C4-2B (cell line): ENCODE measurements around the gene TEKTIP1.

ENCODE experiments used
- ZFX ChIP-seq: fragments of 450-650 bp; IDR thresholded peaks from 2 replicates; pipeline ENCODE4 v1.6.1; 2017
- TF ChIP-seq, protein P1 (sequence below): fragments of 450-650 bp; conservative IDR thresholded peaks from 2 replicates; pipeline ENCODE4 v1.5.1; 2017; ENCODE audit warnings: mild to moderate bottlenecking

DNA sequence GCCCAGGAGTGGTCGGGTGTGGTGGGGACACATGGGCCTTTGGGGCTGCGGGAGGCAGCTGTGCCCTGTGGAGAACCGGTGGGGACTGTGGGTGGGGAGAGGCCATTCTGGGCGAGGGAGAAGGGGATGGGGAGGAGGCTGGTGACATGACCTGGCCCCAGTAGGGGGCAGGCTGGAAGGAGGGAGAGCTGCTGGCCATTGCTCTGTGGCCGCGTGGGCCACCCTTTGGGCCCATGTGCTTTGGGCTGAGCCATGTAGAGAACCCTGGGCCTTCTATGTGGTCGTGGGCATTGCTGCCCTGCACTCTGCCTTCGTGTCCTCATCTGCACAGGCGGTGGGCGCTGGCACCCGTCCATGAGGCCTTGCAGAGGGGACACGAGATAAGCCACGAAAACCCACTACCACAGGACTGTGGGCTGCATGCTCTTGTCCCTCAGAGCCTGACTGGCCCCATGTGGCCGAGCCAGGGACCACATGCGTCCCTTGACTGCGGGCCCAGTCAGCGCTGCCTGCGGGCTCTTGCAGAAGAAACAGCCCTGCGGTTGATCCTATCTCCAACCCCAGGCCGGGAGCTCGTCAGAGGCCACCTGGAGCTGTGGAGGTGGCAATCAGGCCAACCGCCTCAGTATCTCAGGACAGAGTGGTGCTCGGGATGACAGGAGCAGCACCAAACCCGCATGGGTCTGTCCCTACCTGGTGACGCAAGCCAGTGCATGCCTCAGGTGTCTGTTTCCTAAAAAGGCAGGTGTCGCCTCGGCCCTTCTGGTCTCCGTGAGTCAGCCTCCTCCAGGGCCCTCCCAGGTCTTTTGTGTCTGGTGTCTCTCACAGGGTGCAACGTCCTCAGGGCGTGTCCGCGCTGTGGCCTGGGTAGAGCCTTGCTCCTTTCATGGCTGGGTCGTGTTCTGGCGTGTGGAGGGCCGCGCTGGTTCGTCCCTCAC lies 18.5 kb upstream of the TEKTIP1 start:
- TF ChIP-seq, protein P1, sequence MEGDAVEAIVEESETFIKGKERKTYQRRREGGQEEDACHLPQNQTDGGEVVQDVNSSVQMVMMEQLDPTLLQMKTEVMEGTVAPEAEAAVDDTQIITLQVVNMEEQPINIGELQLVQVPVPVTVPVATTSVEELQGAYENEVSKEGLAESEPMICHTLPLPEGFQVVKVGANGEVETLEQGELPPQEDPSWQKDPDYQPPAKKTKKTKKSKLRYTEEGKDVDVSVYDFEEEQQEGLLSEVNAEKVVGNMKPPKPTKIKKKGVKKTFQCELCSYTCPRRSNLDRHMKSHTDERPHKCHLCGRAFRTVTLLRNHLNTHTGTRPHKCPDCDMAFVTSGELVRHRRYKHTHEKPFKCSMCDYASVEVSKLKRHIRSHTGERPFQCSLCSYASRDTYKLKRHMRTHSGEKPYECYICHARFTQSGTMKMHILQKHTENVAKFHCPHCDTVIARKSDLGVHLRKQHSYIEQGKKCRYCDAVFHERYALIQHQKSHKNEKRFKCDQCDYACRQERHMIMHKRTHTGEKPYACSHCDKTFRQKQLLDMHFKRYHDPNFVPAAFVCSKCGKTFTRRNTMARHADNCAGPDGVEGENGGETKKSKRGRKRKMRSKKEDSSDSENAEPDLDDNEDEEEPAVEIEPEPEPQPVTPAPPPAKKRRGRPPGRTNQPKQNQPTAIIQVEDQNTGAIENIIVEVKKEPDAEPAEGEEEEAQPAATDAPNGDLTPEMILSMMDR = no peak
- TF ChIP-seq ZFX = no peak
